ENCODE measurements around the gene RBFOX2.
"Not testable (repeated sequence)": the region's sequence is repeated elsewhere in the genome, so short reads cannot be mapped to it uniquely, and the experiment has no call there.

RBFOX2 gene

GRCh38 chr22:36008131-36008530 lies 20.5 kb downstream of the RBFOX2 start:
- DNase-seq = no peak

DNA sequence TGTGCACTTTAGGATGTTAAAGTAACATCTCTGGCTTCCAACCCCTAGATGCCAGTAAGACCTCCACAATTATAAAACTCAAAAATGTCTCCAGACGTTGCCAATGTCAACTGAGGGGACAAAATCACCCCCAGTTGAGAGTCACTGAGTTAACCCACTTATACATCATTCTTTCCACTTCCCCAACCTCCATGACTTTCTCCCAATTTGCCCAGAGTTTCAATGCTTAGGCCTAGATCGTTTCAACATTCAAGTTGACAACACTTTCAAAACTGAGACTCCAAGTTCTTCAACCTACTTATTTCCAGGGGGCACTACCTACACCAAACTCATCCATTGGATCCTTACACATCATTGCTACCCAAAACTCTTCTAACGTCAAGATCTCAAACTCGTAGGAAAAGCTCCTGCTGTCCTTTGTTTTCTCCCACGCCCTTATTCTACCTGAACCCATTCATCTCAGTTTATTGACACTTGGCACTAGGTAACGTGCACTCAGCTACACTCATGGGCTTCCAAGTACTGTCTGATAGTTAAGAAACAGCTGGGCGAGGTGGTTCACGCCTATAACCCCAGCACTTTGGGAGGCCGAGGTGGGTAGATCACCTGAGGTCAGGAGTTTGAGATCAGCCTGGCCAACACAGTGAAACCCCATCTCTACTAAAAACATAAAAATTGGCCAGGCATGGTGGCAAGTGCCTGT lies 24.5 kb downstream of the RBFOX2 start:
- no peak for DNase-seq

GRCh38 chr22:36002718-36003260 lies 25.8 kb downstream of the RBFOX2 start:
- DNase-seq = no peak

DNA sequence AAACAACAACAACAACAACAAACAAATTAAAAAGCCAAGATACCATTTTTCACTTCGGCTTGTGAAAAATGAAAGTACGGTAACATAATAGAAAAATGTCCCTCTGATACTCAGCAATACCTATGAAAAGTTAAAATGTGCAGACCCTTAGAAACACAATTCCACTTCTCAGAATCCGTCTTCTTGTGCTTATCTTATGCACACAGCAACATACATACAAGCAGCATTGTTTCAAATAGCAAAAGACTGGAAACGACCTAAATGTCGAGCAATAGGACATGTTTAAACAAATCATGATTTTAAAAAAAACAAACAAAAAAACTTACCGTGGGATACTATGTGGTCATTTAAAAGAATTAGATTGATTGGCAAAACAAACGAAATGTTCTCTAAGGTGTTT lies 26.5 kb downstream of the RBFOX2 start:
- DNase-seq = no peak

GRCh38 chr22:35998748-35999147 lies 29.9 kb downstream of the RBFOX2 start:
- no peak for DNase-seq

DNA sequence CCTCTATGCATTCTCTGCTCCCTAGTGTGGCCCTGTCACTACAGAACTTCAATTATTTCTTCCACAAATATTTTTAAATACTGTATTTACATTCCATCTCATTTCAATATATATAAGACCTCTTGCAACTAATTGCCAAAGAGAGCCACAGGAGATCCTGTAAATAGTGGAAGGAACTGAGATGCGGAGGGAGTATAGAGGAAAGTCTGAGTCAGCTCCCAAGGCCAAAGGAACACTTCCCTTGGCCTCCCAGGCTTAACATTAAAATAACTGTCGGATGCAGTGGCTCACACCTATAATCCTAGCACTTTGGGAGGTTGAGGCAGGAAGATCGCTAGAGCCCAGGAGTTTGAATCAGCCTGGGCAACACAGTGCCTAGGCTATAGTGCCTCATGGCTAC lies 31.2 kb downstream of the RBFOX2 start:
- DNase-seq = no peak

- no peak for DNase-seq
Measured at GRCh38 chr22:35996596-35996995, 32.0 kb downstream of the RBFOX2 start.

- no peak for DNase-seq
Measured at GRCh38 chr22:35995772-35996171, 32.9 kb downstream of the RBFOX2 start.

DNA sequence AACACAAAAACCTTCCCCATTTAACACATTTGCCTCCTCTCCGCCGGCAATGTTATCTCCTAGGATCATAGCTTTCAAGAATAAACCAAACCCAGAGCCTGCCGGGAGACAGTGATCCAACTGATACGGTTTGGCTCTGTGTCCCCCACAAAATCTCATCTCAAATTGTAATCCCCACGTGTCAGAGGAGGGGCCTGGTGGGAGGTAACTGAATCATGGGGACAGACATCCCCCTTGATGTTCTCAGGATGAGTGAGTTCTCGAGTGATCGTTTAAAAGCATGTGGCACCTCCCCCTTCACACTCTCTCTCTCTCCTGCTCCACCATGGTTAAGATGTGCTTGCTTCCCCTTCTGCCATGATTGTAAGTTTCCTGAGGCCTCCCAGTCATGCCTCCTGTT lies 33.3 kb downstream of the RBFOX2 start:
- no peak for DNase-seq

DNA sequence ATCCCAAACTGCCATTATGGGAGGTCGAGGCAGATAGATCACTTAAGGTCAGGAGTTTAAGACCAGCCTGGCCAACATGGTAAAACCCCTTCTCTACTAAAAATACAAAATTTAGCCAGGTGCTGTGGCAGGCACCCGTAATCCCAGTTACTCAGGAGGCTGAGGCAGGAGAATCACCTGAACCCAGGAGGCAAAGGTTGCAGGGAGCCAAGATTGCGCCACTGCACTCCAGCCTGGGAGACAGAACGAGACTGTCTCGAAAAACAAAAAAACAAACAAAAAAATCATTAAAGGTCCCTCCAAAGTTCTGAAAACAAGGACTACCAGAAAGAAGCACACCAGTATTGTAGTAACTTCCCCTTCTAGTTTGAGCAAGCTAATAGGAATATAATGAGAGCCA lies 34.9 kb downstream of the RBFOX2 start:
- not testable (repeated sequence) for DNase-seq

DNA sequence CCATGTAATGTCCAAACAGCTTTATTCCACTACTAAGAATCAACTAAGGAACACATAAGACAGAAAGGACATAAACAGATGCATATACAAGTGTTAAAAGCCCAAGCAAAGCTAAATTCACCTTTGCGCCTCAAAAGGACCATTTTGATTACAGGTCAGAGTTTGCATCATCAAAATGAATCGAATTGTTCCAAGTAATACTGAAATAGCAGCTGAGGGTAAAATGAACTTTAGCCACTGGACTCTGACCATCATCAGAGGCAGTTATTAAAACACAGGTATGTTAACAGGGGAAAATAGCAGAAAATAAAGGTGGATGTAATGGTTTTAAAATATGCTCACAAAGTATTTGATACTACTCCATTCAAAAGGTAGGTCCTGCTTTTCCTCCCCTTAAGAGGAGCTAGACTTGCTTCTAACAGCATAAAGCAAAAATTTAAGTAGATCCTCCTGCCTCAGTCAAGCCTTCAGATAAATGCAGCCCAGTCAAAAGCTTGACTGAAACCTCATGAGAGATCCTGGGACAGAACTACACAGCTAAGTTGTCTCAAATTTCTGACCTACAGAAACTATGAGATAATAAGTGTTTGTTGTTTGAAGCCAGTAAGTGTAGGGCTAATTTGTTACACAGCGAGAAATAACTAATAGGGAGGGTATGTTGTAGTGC lies 35.4 kb downstream of the RBFOX2 start:
- no peak for DNase-seq

DNA sequence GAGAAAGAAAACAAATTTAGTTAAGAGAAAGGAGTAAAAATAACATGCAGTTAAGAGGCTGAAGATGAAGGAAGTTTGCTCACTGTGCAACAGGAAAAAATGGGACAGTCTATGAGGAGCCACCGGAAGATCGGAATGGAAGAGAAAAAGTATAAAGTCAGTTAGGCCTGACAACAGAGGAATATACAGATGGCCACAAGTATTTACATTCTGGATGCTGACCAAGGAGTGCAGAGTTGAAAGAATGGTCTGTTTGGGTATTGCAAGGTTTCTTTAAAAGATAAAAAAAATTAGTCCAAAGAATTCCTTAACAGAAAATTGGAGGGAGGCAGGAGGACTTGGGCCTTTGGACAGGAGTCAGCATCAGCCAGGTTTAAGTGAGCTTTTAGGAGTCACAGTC lies 37.5 kb downstream of the RBFOX2 start:
- no peak for DNase-seq

GRCh38 chr22:35988030-35988429 lies 40.6 kb downstream of the RBFOX2 start:
- DNase-seq = no peak

GRCh38 chr22:35987487-35987886 lies 41.1 kb downstream of the RBFOX2 start:
- DNase-seq = no peak

GRCh38 chr22:35986088-35986487 lies 42.5 kb downstream of the RBFOX2 start:
- no peak for DNase-seq

GRCh38 chr22:35985371-35985770 lies 43.3 kb downstream of the RBFOX2 start:
- DNase-seq = no peak

- DNase-seq = no peak
Measured at GRCh38 chr22:35984183-35985175, 44.1 kb downstream of the RBFOX2 start.

- DNase-seq = no peak
Measured at GRCh38 chr22:35981900-35982299, 46.7 kb downstream of the RBFOX2 start.

GRCh38 chr22:35978889-35979288 lies 49.7 kb downstream of the RBFOX2 start:
- no peak for DNase-seq

- no peak for DNase-seq
Measured at GRCh38 chr22:35978201-35978600, 50.4 kb downstream of the RBFOX2 start.

DNA sequence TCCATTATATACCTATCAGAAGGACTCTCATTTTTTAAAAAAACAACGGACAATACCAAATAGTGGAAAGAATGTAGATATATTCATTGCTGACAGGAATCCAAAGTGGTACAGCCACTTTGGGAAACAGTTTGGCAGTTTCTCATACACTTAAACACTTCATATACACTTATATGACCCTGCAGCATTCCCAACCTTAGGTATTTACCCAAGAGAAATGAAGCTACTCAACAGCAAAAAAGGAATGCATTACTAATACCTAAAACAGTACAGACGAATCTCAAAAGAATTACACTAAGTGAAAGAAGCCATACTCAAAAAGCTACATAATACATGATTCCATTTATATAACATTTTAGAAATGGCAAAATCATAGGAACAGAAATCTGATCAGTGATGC lies 51.5 kb downstream of the RBFOX2 start:
- DNase-seq = no peak

- DNase-seq = no peak
Measured at GRCh38 chr22:35973388-35973787, 55.2 kb downstream of the RBFOX2 start.

GRCh38 chr22:35972559-35972958 lies 56.1 kb downstream of the RBFOX2 start:
- no peak for DNase-seq
